Activated CD8-positive, alpha-beta T cell treated with anti-CD3 and anti-CD28 coated beads, Interleukin-2, amount 10 ng/mL, durations not matched to agents 7 days and 5 days (primary cell): ENCODE measurements around the gene KRT7. TPM values are rescaled to one million over a fixed set of nuclear protein-coding genes. Genes with fewer than 3 reads are reported as not detected.

Experiments
- ATAC-seq: fragments of 150-1000 bp; cut with Tn5 transposase; one replicate; pipeline ENCODE4 v1.10.0; 2021; ENCODE audit warnings: moderate library complexity
- CTCF ChIA-PET: fragments of 350-600 bp; sonication (Branson Sonifier 250); formaldehyde crosslinking; loops from one replicate; lab custom pipeline; 2021; ENCODE audit warnings: antibody characterized with exemption; lab: Charles Lee
- POLR2A ChIA-PET: fragments of 350-600 bp; sonication (Branson Sonifier 250); formaldehyde crosslinking; loops from one replicate; lab custom pipeline; 2021; ENCODE audit warnings: antibody characterized with exemption; lab: Charles Lee
- DNase-seq: peaks from one replicate; pipeline ENCODE4 v3.0.0-alpha.2; 2020
- H3K27ac Mint-ChIP-seq: one replicate; pipeline ENCODE4 v1.8.0; 2021; ENCODE audit warnings: mild to moderate bottlenecking, mixed read lengths
- H3K27me3 Mint-ChIP-seq: one replicate; pipeline ENCODE4 v1.8.0; 2021; ENCODE audit warnings: low read depth, mixed read lengths
- H3K36me3 Mint-ChIP-seq: one replicate; pipeline ENCODE4 v1.8.0; 2021; ENCODE audit warnings: low read depth, mixed read lengths
- H3K4me1 Mint-ChIP-seq: one replicate; pipeline ENCODE4 v1.8.0; 2021; ENCODE audit warnings: low read depth, mixed read lengths
- H3K4me3 Mint-ChIP-seq: one replicate; pipeline ENCODE4 v1.8.0; 2021; ENCODE audit warnings: mild to moderate bottlenecking, mixed read lengths
- H3K9me3 Mint-ChIP-seq: one replicate; pipeline ENCODE4 v1.8.0; 2022; ENCODE audit warnings: mixed read lengths; ENCODE audit not compliant: insufficient read depth
- total RNA-seq, 2 experiments: library from RNA; stranded (reverse); gene quantifications; one replicate each; pipeline ENCODE4 v1.2.3, GENCODE V29; 2021

KRT7 gene
- total RNA-seq, 2 experiments from 2014 or later, result 14.4 to 14.7 TPM

GRCh38 chr12:52267699-52268098 is 34.7 kb downstream of the KRT7 start:
- ChIA-PET POLR2A (no interaction called here), CTCF (interaction anchor here (1.1 to 4.6 kb wide), 3 partner anchors 9 to 46 kb away, joined by 3 to 40 read pairs (median 5); no protein-coding TSS in a partner anchor)
- H3K27me3 Mint-ChIP-seq, result peaks cover 29% of the 10 kb centered on the region

GRCh38 chr12:52268212-52268611 is 35.2 kb downstream of the KRT7 start:
- ATAC-seq (no peak), DNase-seq (no peak)
- ChIA-PET CTCF (interaction anchor here (1.1 to 4.6 kb wide), 3 partner anchors 9 to 47 kb away, joined by 3 to 40 read pairs (median 5); no protein-coding TSS in a partner anchor), POLR2A (no interaction called here)
- H3K27me3 Mint-ChIP-seq, result peaks cover 32% of the 10 kb centered on the region
- H3K36me3 Mint-ChIP-seq, result no peaks in the 10 kb centered on the region
- H3K4me1 Mint-ChIP-seq, result peaks cover 11% of the 10 kb centered on the region
- no peaks in the 10 kb centered on the region for H3K9me3 Mint-ChIP-seq
- no peak overlapping the region for H3K4me3 Mint-ChIP-seq
- H3K27ac Mint-ChIP-seq, result no peak overlapping the region

More at GRCh38 chr12:52267699-52268098, 34.7 kb downstream of the KRT7 start:
- Mint-ChIP-seq H3K4me1 (peaks cover 14% of the 10 kb centered on the region), H3K27ac (no peak overlapping the region), H3K4me3 (no peak overlapping the region), H3K36me3 (peaks cover 2% of the 10 kb centered on the region), H3K9me3 (no peaks in the 10 kb centered on the region)
- ATAC-seq (no peak), DNase-seq (no peak)

- POLR2A ChIA-PET, result no interaction called here
- DNase-seq, result no peak
- CTCF ChIA-PET, result interaction anchor here (0.9 to 4.6 kb wide), 4 partner anchors 8 to 49 kb away, joined by 3 to 40 read pairs (median 5); no protein-coding TSS in a partner anchor
Observed at GRCh38 chr12:52270541-52271070, 37.6 kb downstream of the KRT7 start.

GRCh38 chr12:52271158-52271557 is 38.1 kb downstream of the KRT7 start:
- ChIA-PET CTCF (interaction anchor here (1.7 to 4.6 kb wide), 2 partner anchors 8 to 50 kb away, joined by 6 to 40 read pairs; no protein-coding TSS in a partner anchor), POLR2A (no interaction called here)
- Mint-ChIP-seq H3K36me3 (no peaks in the 10 kb centered on the region), H3K27ac (no peak overlapping the region), H3K27me3 (peaks cover 42% of the 10 kb centered on the region), H3K4me3 (no peak overlapping the region), H3K4me1 (peaks cover 11% of the 10 kb centered on the region), H3K9me3 (no peaks in the 10 kb centered on the region)
- ATAC-seq (no peak), DNase-seq (no peak)

More at GRCh38 chr12:52270541-52271070, 37.6 kb downstream of the KRT7 start:
- H3K4me1 Mint-ChIP-seq, result peaks cover 11% of the 10 kb centered on the region
- peaks cover 44% of the 10 kb centered on the region for H3K27me3 Mint-ChIP-seq
- no peak overlapping the region for H3K4me3 Mint-ChIP-seq
- H3K27ac Mint-ChIP-seq, result no peak overlapping the region
- no peak for ATAC-seq
- no peaks in the 10 kb centered on the region for H3K36me3 Mint-ChIP-seq
- no peaks in the 10 kb centered on the region for H3K9me3 Mint-ChIP-seq

- H3K27me3 Mint-ChIP-seq, result peaks cover 42% of the 10 kb centered on the region
- no peak within 1 kb of the TSS for H3K4me3 Mint-ChIP-seq
- no peak within 1 kb of the TSS for H3K27ac Mint-ChIP-seq
- ChIA-PET CTCF (interaction anchor here (1.0 to 7.8 kb wide), 3 partner anchors 10 to 87 kb away, joined by 3 to 89 read pairs (median 3); no protein-coding TSS in a partner anchor), POLR2A (no interaction called here)
- DNase-seq (no peak), ATAC-seq (no peak)
- H3K36me3 Mint-ChIP-seq, result no peaks in the 10 kb centered on the region
- H3K4me1 Mint-ChIP-seq, result peaks cover 21% of the 10 kb centered on the region
- H3K9me3 Mint-ChIP-seq, result no peaks in the 10 kb centered on the region
Observed at GRCh38 chr12:52274521-52275120, 41.6 kb downstream of the KRT7 start, which contains the start of gene KRT86. KRT86 (plus strand) TSS chr12:52274645; CDS start chr12:52301917, 27,272 bp downstream.

- Mint-ChIP-seq H3K36me3 (no peaks in the 10 kb centered on the region), H3K27ac (no peak overlapping the region), H3K4me3 (no peak overlapping the region), H3K4me1 (peaks cover 21% of the 10 kb centered on the region), H3K27me3 (peaks cover 49% of the 10 kb centered on the region), H3K9me3 (no peaks in the 10 kb centered on the region)
- DNase-seq, result no peak
- no peak for ATAC-seq
- POLR2A ChIA-PET, result no interaction called here
- CTCF ChIA-PET, result interaction anchor here (1.0 to 7.8 kb wide), 3 partner anchors 17 to 53 kb away, joined by 3 to 89 read pairs (median 3); no protein-coding TSS in a partner anchor
Observed at GRCh38 chr12:52275686-52276085, 42.6 kb downstream of the KRT7 start.

GRCh38 chr12:52277486-52278245 is 44.6 kb downstream of the KRT7 start:
- Mint-ChIP-seq H3K4me1 (peaks cover 21% of the 10 kb centered on the region), H3K9me3 (no peaks in the 10 kb centered on the region), H3K27ac (peak overlapping the region; percentile 33), H3K4me3 (no peak overlapping the region), H3K27me3 (peaks cover 46% of the 10 kb centered on the region), H3K36me3 (no peaks in the 10 kb centered on the region)
- CTCF ChIA-PET, result interaction anchor here (0.7 to 7.8 kb wide), 17 partner anchors 8 to 139 kb away, joined by 3 to 89 read pairs (median 20); no protein-coding TSS in a partner anchor
- DNase-seq, result no peak
- no peak for ATAC-seq
- POLR2A ChIA-PET, result interaction anchor here (1.4 kb wide), 1 partner anchor 26 kb away, joined by 3 read pairs; no protein-coding TSS in a partner anchor

GRCh38 chr12:52278575-52279421 is 45.8 kb downstream of the KRT7 start:
- H3K36me3 Mint-ChIP-seq, result no peaks in the 10 kb centered on the region
- ChIA-PET CTCF (interaction anchor here (0.6 to 7.8 kb wide), 54 partner anchors 8 to 601 kb away, joined by 3 to 89 read pairs (median 5); no protein-coding TSS in a partner anchor), POLR2A (interaction anchor here (1.4 kb wide), 1 partner anchor 27 kb away, joined by 3 read pairs; no protein-coding TSS in a partner anchor)
- ATAC-seq (peak; percentile 100), DNase-seq (peak; percentile 80)
- H3K27ac Mint-ChIP-seq, result no peak overlapping the region
- H3K4me3 Mint-ChIP-seq, result no peak overlapping the region
- peaks cover 21% of the 10 kb centered on the region for H3K4me1 Mint-ChIP-seq
- no peaks in the 10 kb centered on the region for H3K9me3 Mint-ChIP-seq
- H3K27me3 Mint-ChIP-seq, result peaks cover 44% of the 10 kb centered on the region

- no peaks in the 10 kb centered on the region for H3K9me3 Mint-ChIP-seq
- H3K4me3 Mint-ChIP-seq, result no peak overlapping the region
- peaks cover 36% of the 10 kb centered on the region for H3K27me3 Mint-ChIP-seq
- ATAC-seq, result no peak
- ChIA-PET POLR2A (no interaction called here), CTCF (interaction anchor here (0.6 to 7.8 kb wide), 53 partner anchors 9 to 600 kb away, joined by 3 to 89 read pairs (median 5); no protein-coding TSS in a partner anchor)
- H3K36me3 Mint-ChIP-seq, result no peaks in the 10 kb centered on the region
- peaks cover 21% of the 10 kb centered on the region for H3K4me1 Mint-ChIP-seq
- no peak for DNase-seq
- no peak overlapping the region for H3K27ac Mint-ChIP-seq
Observed at GRCh38 chr12:52279422-52280318, 46.6 kb downstream of the KRT7 start.

GRCh38 chr12:52280319-52280795 is 47.3 kb downstream of the KRT7 start:
- Mint-ChIP-seq H3K27me3 (peaks cover 32% of the 10 kb centered on the region), H3K36me3 (no peaks in the 10 kb centered on the region), H3K9me3 (no peaks in the 10 kb centered on the region), H3K4me1 (peaks cover 21% of the 10 kb centered on the region), H3K4me3 (no peak overlapping the region), H3K27ac (no peak overlapping the region)
- DNase-seq (no peak), ATAC-seq (no peak)
- ChIA-PET CTCF (interaction anchor here (1.5 to 7.8 kb wide), 13 partner anchors 11 to 122 kb away, joined by 5 to 89 read pairs (median 23); no protein-coding TSS in a partner anchor), POLR2A (no interaction called here)
